ENCODE measurements around the gene ZNF70.

- TF ChIP-seq EZH2 (IDR thresholded peaks at IDR 0.05; ENCODE audit: low read length, unreplicated experiment) = no peak
- no peak for TF ChIP-seq CTCF (conservative IDR thresholded peaks at IDR 0.05; ENCODE audit: low read depth, low read length)
- TF ChIP-seq EZH2phosphoT487 (IDR thresholded peaks at IDR 0.05; ENCODE audit: borderline replicate concordance, low read length) = no peak
These were observed 3.5 kb upstream of the ZNF70 start, which contains the start of gene VPREB3 for GRCh38 chr22:23754220-23754919.
